ENCODE measurements around the gene CD177. TPM values are rescaled to one million over a fixed set of nuclear protein-coding genes. Genes with fewer than 3 reads are reported as not detected.

Gene CD177
- total and polyA plus RNA-seq, 4 donors = 0.38 to 33.4 (median 4.4) TPM

DNA sequence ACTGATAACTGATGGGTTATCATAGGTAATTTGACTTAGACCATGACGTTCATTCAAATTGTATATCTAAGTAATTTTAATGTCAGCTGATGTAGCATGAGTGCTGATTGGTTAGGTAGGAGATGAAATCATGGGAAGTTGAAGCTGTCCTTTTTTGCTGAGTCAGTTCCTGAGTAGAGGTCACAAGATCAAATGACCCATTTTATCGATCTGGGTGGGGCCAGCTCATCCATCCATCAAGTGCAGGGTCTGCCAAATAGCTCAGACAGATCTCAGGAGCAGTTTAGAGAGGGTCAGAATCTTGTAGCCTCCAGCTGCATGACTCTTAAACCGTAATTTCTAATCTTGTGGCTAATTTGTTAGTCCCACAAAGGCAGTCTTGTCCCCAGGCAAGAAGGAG is 35.3 kb upstream of the CD177 start:
- peaks cover 0 to 8% (median 2%) of the 10 kb centered on the region in 4 donors for H3K9me3 ChIP-seq (ENCODE audit: control insufficient read depth in 4 of 4, low read length in 3 of 4)
- H3K4me3 ChIP-seq (ENCODE audit: low read depth in 1 of 3, low read length in 3 of 3) = no peak overlapping the region
- DNase-seq (ENCODE audit: low spot score) = no peak
- WGBS = 56% methylated on average over 3 of the region's 3 CpGs
- no peaks in the 10 kb centered on the region for H3K36me3 ChIP-seq (ENCODE audit: control insufficient read depth in 4 of 4, insufficient read depth in 3 of 4, low read depth in 1 of 4, low read length in 3 of 4)
- no peak overlapping the region for H3K27ac ChIP-seq (ENCODE audit: low read depth in 1 of 2, low read length in 2 of 2)
- no peaks in the 10 kb centered on the region for H3K4me1 ChIP-seq (ENCODE audit: control insufficient read depth in 4 of 4, insufficient read depth in 4 of 4, low read length in 3 of 4)
- H3K9ac ChIP-seq (ENCODE audit: low read depth in 1 of 2, low read length in 2 of 2) = no peak overlapping the region
- TF ChIP-seq NR2F2 (IDR thresholded peaks at IDR 0.05) (no peak), SP1 (IDR thresholded peaks at IDR 0.05) (no peak), RAD21 (IDR thresholded peaks at IDR 0.05) (no peak), EGR1 (IDR thresholded peaks at IDR 0.05; ENCODE audit: low read depth in 2 of 2) (no peak), HNF4G (IDR thresholded peaks at IDR 0.05) (no peak), JUND (IDR thresholded peaks at IDR 0.05) (no peak), FOXA2 (IDR thresholded peaks at IDR 0.05) (no peak), TAF1 (conservative IDR thresholded peaks at IDR 0.05) (no peak), HNF4A (conservative IDR thresholded peaks at IDR 0.05) (no peak), FOXA1 (IDR thresholded peaks at IDR 0.05) (no peak)
- TF ChIP-seq, protein P1, sequence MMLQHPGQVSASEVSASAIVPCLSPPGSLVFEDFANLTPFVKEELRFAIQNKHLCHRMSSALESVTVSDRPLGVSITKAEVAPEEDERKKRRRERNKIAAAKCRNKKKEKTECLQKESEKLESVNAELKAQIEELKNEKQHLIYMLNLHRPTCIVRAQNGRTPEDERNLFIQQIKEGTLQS (IDR thresholded peaks at IDR 0.05) = no peak
- TF ChIP-seq, protein P2, sequence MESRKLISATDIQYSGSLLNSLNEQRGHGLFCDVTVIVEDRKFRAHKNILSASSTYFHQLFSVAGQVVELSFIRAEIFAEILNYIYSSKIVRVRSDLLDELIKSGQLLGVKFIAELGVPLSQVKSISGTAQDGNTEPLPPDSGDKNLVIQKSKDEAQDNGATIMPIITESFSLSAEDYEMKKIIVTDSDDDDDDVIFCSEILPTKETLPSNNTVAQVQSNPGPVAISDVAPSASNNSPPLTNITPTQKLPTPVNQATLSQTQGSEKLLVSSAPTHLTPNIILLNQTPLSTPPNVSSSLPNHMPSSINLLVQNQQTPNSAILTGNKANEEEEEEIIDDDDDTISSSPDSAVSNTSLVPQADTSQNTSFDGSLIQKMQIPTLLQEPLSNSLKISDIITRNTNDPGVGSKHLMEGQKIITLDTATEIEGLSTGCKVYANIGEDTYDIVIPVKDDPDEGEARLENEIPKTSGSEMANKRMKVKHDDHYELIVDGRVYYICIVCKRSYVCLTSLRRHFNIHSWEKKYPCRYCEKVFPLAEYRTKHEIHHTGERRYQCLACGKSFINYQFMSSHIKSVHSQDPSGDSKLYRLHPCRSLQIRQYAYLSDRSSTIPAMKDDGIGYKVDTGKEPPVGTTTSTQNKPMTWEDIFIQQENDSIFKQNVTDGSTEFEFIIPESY (IDR thresholded peaks at IDR 0.05) = no peak
- TF ChIP-seq, protein P3, sequence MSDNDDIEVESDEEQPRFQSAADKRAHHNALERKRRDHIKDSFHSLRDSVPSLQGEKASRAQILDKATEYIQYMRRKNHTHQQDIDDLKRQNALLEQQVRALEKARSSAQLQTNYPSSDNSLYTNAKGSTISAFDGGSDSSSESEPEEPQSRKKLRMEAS (IDR thresholded peaks at IDR 0.05) = no peak
- TF ChIP-seq, protein P4, sequence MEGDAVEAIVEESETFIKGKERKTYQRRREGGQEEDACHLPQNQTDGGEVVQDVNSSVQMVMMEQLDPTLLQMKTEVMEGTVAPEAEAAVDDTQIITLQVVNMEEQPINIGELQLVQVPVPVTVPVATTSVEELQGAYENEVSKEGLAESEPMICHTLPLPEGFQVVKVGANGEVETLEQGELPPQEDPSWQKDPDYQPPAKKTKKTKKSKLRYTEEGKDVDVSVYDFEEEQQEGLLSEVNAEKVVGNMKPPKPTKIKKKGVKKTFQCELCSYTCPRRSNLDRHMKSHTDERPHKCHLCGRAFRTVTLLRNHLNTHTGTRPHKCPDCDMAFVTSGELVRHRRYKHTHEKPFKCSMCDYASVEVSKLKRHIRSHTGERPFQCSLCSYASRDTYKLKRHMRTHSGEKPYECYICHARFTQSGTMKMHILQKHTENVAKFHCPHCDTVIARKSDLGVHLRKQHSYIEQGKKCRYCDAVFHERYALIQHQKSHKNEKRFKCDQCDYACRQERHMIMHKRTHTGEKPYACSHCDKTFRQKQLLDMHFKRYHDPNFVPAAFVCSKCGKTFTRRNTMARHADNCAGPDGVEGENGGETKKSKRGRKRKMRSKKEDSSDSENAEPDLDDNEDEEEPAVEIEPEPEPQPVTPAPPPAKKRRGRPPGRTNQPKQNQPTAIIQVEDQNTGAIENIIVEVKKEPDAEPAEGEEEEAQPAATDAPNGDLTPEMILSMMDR (IDR thresholded peaks at IDR 0.05; ENCODE audit: low read depth, low read length, missing input control) = no peak
- H3K27me3 ChIP-seq (ENCODE audit: control insufficient read depth in 4 of 4, insufficient read depth in 4 of 4, low read length in 3 of 4) = peaks cover 0 to 6% (median 2%) of the 10 kb centered on the region in 4 donors

DNA sequence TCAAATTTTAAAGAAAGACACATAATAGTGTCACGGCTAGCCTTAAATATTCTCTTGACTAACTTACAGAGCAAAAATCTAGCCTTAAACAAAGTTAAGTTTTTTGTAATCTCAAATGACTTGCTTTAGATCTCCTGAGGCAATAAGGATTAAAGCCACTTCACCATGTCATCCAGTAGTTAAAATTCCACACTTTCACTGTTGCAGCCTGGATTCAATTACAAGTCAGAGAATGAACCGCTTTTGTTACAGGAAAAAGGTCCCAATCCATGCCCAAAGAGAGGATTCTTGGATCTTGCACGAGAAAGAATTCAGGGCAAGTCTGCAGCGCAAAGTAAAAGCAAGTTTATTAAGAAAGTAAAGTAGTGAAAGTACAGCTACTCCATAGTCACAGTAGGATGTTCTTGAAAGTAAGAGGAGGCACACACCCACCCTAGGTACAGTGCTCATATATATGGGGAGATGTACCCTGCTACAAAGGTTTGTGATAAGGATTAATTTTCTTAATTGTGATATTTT is 34.6 kb upstream of the CD177 start:
- H3K4me1 ChIP-seq (ENCODE audit: control insufficient read depth in 4 of 4, insufficient read depth in 4 of 4, low read length in 3 of 4) = no peaks in the 10 kb centered on the region
- peaks cover 0 to 8% (median 2%) of the 10 kb centered on the region in 4 donors for H3K9me3 ChIP-seq (ENCODE audit: control insufficient read depth in 4 of 4, low read length in 3 of 4)
- no peak overlapping the region for H3K9ac ChIP-seq (ENCODE audit: low read depth in 1 of 2, low read length in 2 of 2)
- no peak overlapping the region for H3K27ac ChIP-seq (ENCODE audit: low read depth in 1 of 2, low read length in 2 of 2)
- no peak for DNase-seq (ENCODE audit: low spot score)
- no peaks in the 10 kb centered on the region for H3K36me3 ChIP-seq (ENCODE audit: control insufficient read depth in 4 of 4, insufficient read depth in 3 of 4, low read depth in 1 of 4, low read length in 3 of 4)
- TF ChIP-seq FOXA2 (IDR thresholded peaks at IDR 0.05) (no peak), RXRA (IDR thresholded peaks at IDR 0.05) (no peak), TAF1 (conservative IDR thresholded peaks at IDR 0.05) (no peak), JUND (IDR thresholded peaks at IDR 0.05) (no peak), FOXA1 (IDR thresholded peaks at IDR 0.05) (no peak), HNF4A (conservative IDR thresholded peaks at IDR 0.05) (no peak), GABPA (IDR thresholded peaks at IDR 0.05 in 1 of 2, conservative IDR thresholded peaks at IDR 0.05 in 1 of 2) (no peak), SP1 (IDR thresholded peaks at IDR 0.05) (no peak), EGR1 (IDR thresholded peaks at IDR 0.05; ENCODE audit: low read depth in 2 of 2) (no peak)
- TF ChIP-seq, protein P4 (IDR thresholded peaks at IDR 0.05; ENCODE audit: low read depth, low read length, missing input control) = no peak
- TF ChIP-seq, protein P1 (IDR thresholded peaks at IDR 0.05) = no peak
- TF ChIP-seq, protein P3 (IDR thresholded peaks at IDR 0.05) = no peak
- peaks cover 0 to 6% (median 2%) of the 10 kb centered on the region in 4 donors for H3K27me3 ChIP-seq (ENCODE audit: control insufficient read depth in 4 of 4, insufficient read depth in 4 of 4, low read length in 3 of 4)
- 78% methylated on average over 4 of the region's 4 CpGs for WGBS
- H3K4me3 ChIP-seq (ENCODE audit: low read depth in 1 of 3, low read length in 3 of 3) = no peak overlapping the region

All from liver (tissue), 9 donors.